Transverse colon (tissue), 3 donors: ENCODE results near the gene RSPH9.

Experiments
- POLR2A ChIP-seq: fragments of 450-650 bp; IDR thresholded peaks from one replicate; pipeline ENCODE4 v1.6.1; 2016; ENCODE audit warnings: antibody characterized with exemption, mild to moderate bottlenecking, moderate library complexity
- TF ChIP-seq, protein P1 (sequence below), 5 experiments: fragments of 200-600 bp in 3 of 5; fragments of 450-650 bp in 2 of 5; sonication (generic) in 3 of 5; IDR thresholded peaks; 1 replicate in 2 of 5; 2 replicates in 3 of 5; pipeline ENCODE4 v1.5.1; 2016 to 2017; ENCODE audit warnings: antibody characterized with exemption in 5 of 5, inconsistent platforms in 3 of 5, mild to moderate bottlenecking in 2 of 5, moderate library complexity in 1 of 5

DNA sequence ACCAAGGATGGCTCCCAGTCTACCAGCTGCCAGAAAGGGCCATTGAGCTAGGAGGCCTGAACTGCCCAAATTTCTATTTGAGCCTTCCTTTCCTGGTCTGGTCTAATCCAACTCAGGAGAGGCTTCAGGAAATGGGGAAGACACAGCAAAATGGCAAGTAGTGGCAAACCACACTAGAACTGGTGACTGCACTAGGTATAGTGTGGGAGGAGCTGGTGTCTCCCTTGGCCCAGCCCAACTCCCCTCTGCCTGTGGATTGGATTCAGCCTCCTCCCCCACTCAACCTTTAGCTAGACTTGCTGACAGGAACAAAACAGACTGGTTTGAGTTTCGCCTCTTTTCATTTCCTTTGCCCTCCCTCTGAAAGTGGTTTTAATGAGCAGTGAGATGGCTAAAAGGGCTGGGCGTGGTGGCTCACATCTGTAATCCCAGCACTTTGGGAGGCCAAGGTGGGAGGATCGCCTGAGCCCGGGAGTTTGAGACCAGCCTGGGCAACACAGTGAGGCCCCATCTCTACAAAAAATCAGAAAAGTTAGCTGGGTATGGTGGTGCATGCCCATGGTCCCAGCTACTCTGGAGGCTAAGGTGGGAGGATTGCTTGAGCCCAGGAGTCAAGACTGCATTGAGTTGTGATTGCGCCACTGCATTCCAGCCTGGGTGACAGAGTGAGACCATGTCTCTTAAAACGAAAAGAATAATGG, 25.2 kb downstream of the RSPH9 start:
- TF ChIP-seq, protein P1, sequence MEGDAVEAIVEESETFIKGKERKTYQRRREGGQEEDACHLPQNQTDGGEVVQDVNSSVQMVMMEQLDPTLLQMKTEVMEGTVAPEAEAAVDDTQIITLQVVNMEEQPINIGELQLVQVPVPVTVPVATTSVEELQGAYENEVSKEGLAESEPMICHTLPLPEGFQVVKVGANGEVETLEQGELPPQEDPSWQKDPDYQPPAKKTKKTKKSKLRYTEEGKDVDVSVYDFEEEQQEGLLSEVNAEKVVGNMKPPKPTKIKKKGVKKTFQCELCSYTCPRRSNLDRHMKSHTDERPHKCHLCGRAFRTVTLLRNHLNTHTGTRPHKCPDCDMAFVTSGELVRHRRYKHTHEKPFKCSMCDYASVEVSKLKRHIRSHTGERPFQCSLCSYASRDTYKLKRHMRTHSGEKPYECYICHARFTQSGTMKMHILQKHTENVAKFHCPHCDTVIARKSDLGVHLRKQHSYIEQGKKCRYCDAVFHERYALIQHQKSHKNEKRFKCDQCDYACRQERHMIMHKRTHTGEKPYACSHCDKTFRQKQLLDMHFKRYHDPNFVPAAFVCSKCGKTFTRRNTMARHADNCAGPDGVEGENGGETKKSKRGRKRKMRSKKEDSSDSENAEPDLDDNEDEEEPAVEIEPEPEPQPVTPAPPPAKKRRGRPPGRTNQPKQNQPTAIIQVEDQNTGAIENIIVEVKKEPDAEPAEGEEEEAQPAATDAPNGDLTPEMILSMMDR (IDR thresholded peaks at IDR 0.05), result no peak
- TF ChIP-seq POLR2A, result no peak
